Endodermal cell (in vitro differentiated cells): ENCODE results near the gene TAAR2. TPM values are rescaled to one million over a fixed set of nuclear protein-coding genes. Genes with fewer than 3 reads are reported as not detected.
A peak's percentile ranks its signal among the peaks of the same experiment; 100 is the strongest.

Experiments used
- DNase-seq: peaks from one replicate; pipeline ENCODE4 v3.0.0-alpha.2; 2017
- H3K27ac ChIP-seq: 2 replicates; pipeline ENCODE4 v1.5.1; 2013; ENCODE audit warnings: mild to moderate bottlenecking, low read depth, low read length, moderate library complexity
- H3K27me3 ChIP-seq: 2 replicates; pipeline ENCODE4 v1.6.1; 2013; ENCODE audit warnings: mild to moderate bottlenecking, low read length, moderate library complexity; ENCODE audit not compliant: insufficient read depth, control insufficient read depth, poor library complexity, severe bottlenecking
- H3K36me3 ChIP-seq: 2 replicates; pipeline ENCODE4 v1.7.0; 2013; ENCODE audit warnings: mild to moderate bottlenecking, low read length, moderate library complexity; ENCODE audit not compliant: control insufficient read depth, insufficient read depth
- H3K4me1 ChIP-seq: one replicate; pipeline ENCODE4 v1.7.0; 2013; ENCODE audit warnings: low read length; ENCODE audit not compliant: control insufficient read depth, insufficient read depth
- H3K4me3 ChIP-seq: 2 replicates; pipeline ENCODE4 v1.5.1; 2013; ENCODE audit warnings: mild to moderate bottlenecking, low read length, moderate library complexity
- H3K9ac ChIP-seq: 2 replicates; pipeline ENCODE4 v1.6.1; 2013; ENCODE audit warnings: mild to moderate bottlenecking, low read length, moderate library complexity; ENCODE audit not compliant: poor library complexity, severe bottlenecking; ENCODE audit errors: extremely low read depth
- H3K9me3 ChIP-seq: 2 replicates; pipeline ENCODE4 v1.6.1; 2013; ENCODE audit warnings: mild to moderate bottlenecking, low read length, moderate library complexity; ENCODE audit not compliant: control insufficient read depth
- H3K27ac Mint-ChIP-seq: 2 replicates; pipeline ENCODE4 v1.8.0; 2020; ENCODE audit warnings: mixed read lengths
- H3K27me3 Mint-ChIP-seq: 2 replicates; pipeline ENCODE4 v1.8.0; 2021; ENCODE audit warnings: mild to moderate bottlenecking, mixed read lengths; ENCODE audit not compliant: insufficient read depth
- H3K36me3 Mint-ChIP-seq: 2 replicates; pipeline ENCODE4 v1.8.0; 2020; ENCODE audit warnings: low read depth, mixed read lengths
- H3K4me1 Mint-ChIP-seq: 2 replicates; pipeline ENCODE4 v1.8.0; 2020; ENCODE audit warnings: mixed read lengths
- H3K4me3 Mint-ChIP-seq: 2 replicates; pipeline ENCODE4 v1.8.0; 2020; ENCODE audit warnings: mild to moderate bottlenecking, moderate library complexity, mixed read lengths
- H3K9me3 Mint-ChIP-seq: 2 replicates; pipeline ENCODE4 v1.8.0; 2020; ENCODE audit warnings: mild to moderate bottlenecking, mixed read lengths
- CTCF ChIP-seq: fragments of 200-600 bp; sonication (generic); conservative IDR thresholded peaks from 2 replicates; pipeline ENCODE4 v1.5.0; 2021; ENCODE audit warnings: antibody characterized with exemption, mild to moderate bottlenecking
- WGBS, 2 experiments: methylation state at CpG; one replicate each; pipeline versions ENCODE4 v1.1.5 to v1.1.7; 2013; ENCODE audit warnings: missing lambda C conversion rate in 2 of 2, mixed read lengths in 1 of 2; ENCODE audit not compliant: insufficient coverage in 1 of 2, insufficient read length in 1 of 2; 5-methylcytosine and 5-hydroxymethylcytosine counted together
- total RNA-seq, 2 donors: library from RNA; stranded (reverse); fragmentation: NEBNext Ultra II Directional in 1 of 2; extraction: Animal tissue kit (Norgen Biotek cat#: 25700) in 1 of 2; gene quantifications; 2 replicates in 1 of 2; 3 replicates in 1 of 2; pipeline ENCODE4 v1.2.1, GENCODE V29; 2021

Gene TAAR2
- total RNA-seq, 2 donors from 2014 or later = not detected

DNA sequence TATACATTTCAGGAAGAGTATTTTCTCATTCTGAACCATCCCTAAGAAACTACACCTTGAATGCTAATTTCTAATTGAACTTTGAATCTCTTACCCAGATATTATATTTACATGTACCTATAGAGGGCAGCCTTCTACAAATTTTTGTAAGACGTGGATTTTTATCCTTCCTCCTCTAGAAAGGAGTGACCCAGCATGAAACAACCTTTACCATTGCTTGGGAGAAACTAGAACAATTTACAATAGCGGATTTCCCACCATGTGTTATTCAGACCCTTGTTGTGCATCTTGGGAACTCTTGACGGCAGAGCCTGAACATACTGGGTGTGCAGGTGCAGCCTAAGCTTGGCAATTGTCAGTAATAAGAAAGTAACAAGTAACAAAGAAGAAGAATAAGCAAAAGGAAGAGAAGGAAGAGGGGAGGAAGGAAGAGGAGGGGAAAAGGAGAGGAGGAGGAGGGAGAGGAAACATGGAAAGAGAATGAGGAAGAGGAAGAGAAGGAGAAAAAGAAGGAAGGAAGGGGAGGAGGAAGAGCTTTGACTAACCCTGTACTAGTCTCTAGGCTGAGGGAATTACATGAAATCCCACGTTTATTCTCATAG, 45.7 kb upstream of the TAAR2 start:
- WGBS, 2 experiments = 49 to 67% methylated on average over 2 to 3 of the region's 4 CpGs
- Histone ChIP-seq H3K27me3 (no peaks in the 10 kb centered on the region), H3K4me3 (no peak overlapping the region), H3K9ac (no peak overlapping the region), H3K4me1 (no peaks in the 10 kb centered on the region), H3K36me3 (no peaks in the 10 kb centered on the region), H3K27ac (no peak overlapping the region), H3K9me3 (peaks cover 4% of the 10 kb centered on the region)
- Mint-ChIP-seq H3K4me3 (no peak overlapping the region), H3K9me3 (no peaks in the 10 kb centered on the region), H3K36me3 (no peaks in the 10 kb centered on the region), H3K27ac (no peak overlapping the region), H3K4me1 (peaks cover 2% of the 10 kb centered on the region), H3K27me3 (no peaks in the 10 kb centered on the region)
- no peak for DNase-seq
- TF ChIP-seq CTCF = peak; percentile 67

DNA sequence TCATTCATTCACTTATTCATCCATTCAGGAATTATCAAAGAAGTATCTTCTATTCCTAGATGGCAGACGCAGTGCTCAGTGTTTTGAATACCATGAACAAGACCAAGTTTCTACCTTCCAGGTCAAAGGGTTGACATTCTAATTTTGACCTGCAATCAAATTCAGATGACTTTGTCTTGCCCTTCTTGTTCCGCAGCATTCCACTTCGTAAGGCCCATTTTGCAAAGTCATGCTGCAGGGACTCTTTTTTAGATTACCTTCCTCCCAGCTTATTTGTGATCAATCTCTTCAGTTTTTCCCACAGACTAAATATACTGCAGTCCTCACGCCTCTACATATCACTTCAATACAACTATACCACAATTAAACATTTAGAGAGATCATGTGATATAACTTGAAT, 42.0 kb upstream of the TAAR2 start:
- no peaks in the 10 kb centered on the region for H3K9me3 Mint-ChIP-seq
- H3K9ac ChIP-seq = no peak overlapping the region
- TF ChIP-seq CTCF = no peak
- no peaks in the 10 kb centered on the region for H3K36me3 ChIP-seq
- DNase-seq = no peak
- no peaks in the 10 kb centered on the region for H3K27me3 Mint-ChIP-seq
- no peaks in the 10 kb centered on the region for H3K4me1 ChIP-seq
- peak overlapping the region; percentile 36 for H3K27ac Mint-ChIP-seq
- H3K4me3 ChIP-seq = no peak overlapping the region
- peaks cover 4% of the 10 kb centered on the region for H3K9me3 ChIP-seq
- peaks cover 2% of the 10 kb centered on the region for H3K4me1 Mint-ChIP-seq
- no peak overlapping the region for H3K4me3 Mint-ChIP-seq
- no peaks in the 10 kb centered on the region for H3K36me3 Mint-ChIP-seq
- WGBS, 2 experiments = 69 to 84% methylated on average over 3 to 4 of the region's 4 CpGs
- H3K27me3 ChIP-seq = no peaks in the 10 kb centered on the region
- H3K27ac ChIP-seq = no peak overlapping the region

- Mint-ChIP-seq H3K4me1 (peaks cover 2% of the 10 kb centered on the region), H3K9me3 (no peaks in the 10 kb centered on the region), H3K36me3 (no peaks in the 10 kb centered on the region), H3K27ac (no peak overlapping the region), H3K27me3 (no peaks in the 10 kb centered on the region), H3K4me3 (no peak overlapping the region)
- DNase-seq = no peak
- H3K36me3 ChIP-seq = no peaks in the 10 kb centered on the region
- WGBS, 2 experiments = 92 to 98% methylated on average over 1 of the region's 1 CpG
- no peaks in the 10 kb centered on the region for H3K4me1 ChIP-seq
- peaks cover 4% of the 10 kb centered on the region for H3K9me3 ChIP-seq
- no peaks in the 10 kb centered on the region for H3K27me3 ChIP-seq
- H3K4me3 ChIP-seq = no peak overlapping the region
- no peak for TF ChIP-seq CTCF
- H3K27ac ChIP-seq = no peak overlapping the region
- H3K9ac ChIP-seq = no peak overlapping the region
These were observed 40.4 kb upstream of the TAAR2 start for GRCh38 chr6:132664309-132665034.
